Activated CD4-positive, alpha-beta T cell treated with anti-CD3 and anti-CD28 coated beads, Interleukin-2, amount 10 ng/mL, durations not matched to agents 7 days and 5 days (primary cell): Measurements from ENCODE around the gene TMX3. TPM values are rescaled to one million over a fixed set of nuclear protein-coding genes. Genes with fewer than 3 reads are reported as not detected.
A peak's percentile ranks its signal among the peaks of the same experiment; 100 is the strongest.

Source experiments
- CTCF ChIA-PET: fragments of 350-600 bp; sonication (Branson Sonifier 250); formaldehyde crosslinking; loops from one replicate; lab custom pipeline; 2021; ENCODE audit warnings: antibody characterized with exemption; lab: Charles Lee
- POLR2A ChIA-PET: fragments of 350-600 bp; sonication (Branson Sonifier 250); formaldehyde crosslinking; loops from one replicate; lab custom pipeline; 2021; ENCODE audit warnings: antibody characterized with exemption; lab: Charles Lee
- DNase-seq: peaks from one replicate; pipeline ENCODE4 v3.0.0-alpha.2; 2020
- H3K27ac Mint-ChIP-seq: one replicate; pipeline ENCODE4 v1.8.0; 2021; ENCODE audit warnings: mild to moderate bottlenecking, moderate library complexity, mixed read lengths
- H3K27me3 Mint-ChIP-seq: one replicate; pipeline ENCODE4 v1.8.0; 2021; ENCODE audit warnings: mixed read lengths
- H3K36me3 Mint-ChIP-seq: one replicate; pipeline ENCODE4 v1.8.0; 2021; ENCODE audit warnings: low read depth, mixed read lengths
- H3K4me1 Mint-ChIP-seq: one replicate; pipeline ENCODE4 v1.8.0; 2021; ENCODE audit warnings: mixed read lengths
- H3K4me3 Mint-ChIP-seq: one replicate; pipeline ENCODE4 v1.8.0; 2021; ENCODE audit warnings: mild to moderate bottlenecking, moderate library complexity, mixed read lengths
- H3K9me3 Mint-ChIP-seq: one replicate; pipeline ENCODE4 v1.8.0; 2021; ENCODE audit warnings: mixed read lengths
- total RNA-seq, 2 experiments: library from RNA; stranded (reverse); gene quantifications; one replicate each; pipeline ENCODE4 v1.2.3, GENCODE V29; 2021

TMX3 gene, protein sequence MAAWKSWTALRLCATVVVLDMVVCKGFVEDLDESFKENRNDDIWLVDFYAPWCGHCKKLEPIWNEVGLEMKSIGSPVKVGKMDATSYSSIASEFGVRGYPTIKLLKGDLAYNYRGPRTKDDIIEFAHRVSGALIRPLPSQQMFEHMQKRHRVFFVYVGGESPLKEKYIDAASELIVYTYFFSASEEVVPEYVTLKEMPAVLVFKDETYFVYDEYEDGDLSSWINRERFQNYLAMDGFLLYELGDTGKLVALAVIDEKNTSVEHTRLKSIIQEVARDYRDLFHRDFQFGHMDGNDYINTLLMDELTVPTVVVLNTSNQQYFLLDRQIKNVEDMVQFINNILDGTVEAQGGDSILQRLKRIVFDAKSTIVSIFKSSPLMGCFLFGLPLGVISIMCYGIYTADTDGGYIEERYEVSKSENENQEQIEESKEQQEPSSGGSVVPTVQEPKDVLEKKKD
- 10 to 100 TPM; 63.3 to 66.1 TPM for total RNA-seq

DNA sequence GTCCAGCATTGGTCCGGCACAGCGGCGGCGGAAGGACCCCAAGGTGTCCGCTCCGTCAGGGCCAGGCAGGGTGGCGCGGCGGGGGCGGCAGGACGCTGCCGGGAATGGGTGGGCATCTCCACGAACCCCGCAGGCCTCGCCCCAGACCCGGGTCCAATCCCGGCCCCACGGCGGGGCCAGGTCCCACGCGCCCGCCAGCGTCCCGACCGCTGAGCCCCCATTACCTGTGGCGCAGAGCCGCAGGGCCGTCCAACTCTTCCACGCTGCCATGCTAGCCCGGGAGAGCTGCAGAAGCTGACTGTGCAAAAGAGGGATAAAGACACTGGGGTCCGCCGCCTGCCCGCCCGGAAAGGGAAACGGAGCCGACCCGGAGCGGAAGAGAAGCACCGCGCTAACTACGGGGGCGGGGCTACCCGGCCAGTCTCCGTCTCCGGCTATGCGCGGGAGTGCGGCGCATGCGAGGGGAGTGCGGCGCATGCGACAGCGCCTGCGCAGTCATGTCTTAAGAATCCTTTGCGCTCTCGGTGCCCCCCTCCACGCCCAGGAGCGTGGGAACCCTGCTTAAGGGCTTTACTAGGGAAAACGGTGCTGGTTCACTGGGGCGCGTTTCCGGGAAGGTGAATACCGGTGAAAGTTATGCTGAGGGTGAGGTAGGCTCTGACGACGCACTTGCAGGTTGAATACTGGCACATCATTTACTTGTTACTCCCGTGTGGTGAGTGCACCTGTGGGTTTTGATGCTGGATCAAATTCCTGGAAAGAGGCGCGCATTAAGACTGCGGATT lies at the start of gene TMX3:
Gene TMX3, minus strand, starts transcription at position 397 of the 785 bp plus-strand sequence. Its CDS starts 127 bp downstream, at position 270.
- H3K27me3 Mint-ChIP-seq = no peaks in the 10 kb centered on the region
- DNase-seq = peak; percentile 91
- ChIA-PET CTCF (interaction anchor here (0.7 to 0.9 kb wide), 2 partner anchors 21 to 1470 kb away, joined by 3 read pairs; no protein-coding TSS in a partner anchor), POLR2A (no interaction called here)
- H3K4me3 Mint-ChIP-seq = peak within 1 kb of the TSS; percentile 84
- H3K36me3 Mint-ChIP-seq = peaks cover 33% of the 10 kb centered on the region
- H3K9me3 Mint-ChIP-seq = no peaks in the 10 kb centered on the region
- peak within 1 kb of the TSS; percentile 93 for H3K27ac Mint-ChIP-seq
- H3K4me1 Mint-ChIP-seq = peaks cover 43% of the 10 kb centered on the region

DNA sequence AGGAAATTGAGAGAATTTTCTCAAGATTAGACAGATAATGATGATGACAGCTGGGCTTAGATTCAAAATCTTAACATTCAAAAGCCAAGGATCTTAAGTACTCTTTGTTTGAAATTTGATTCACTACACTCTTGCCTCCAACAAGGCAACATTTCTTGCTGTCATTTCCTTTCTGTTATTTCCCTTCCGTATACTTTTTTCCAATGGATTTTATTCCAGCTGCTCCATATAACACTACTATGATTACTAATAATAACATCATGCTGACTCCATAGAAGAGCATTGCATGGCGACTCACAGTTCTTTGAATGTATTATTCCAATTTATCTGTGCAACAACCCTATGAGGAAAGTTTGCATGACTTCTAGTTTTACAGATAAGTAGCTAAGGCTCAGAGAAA lies 49.1 kb upstream of the TMX3 start:
- no peaks in the 10 kb centered on the region for H3K27me3 Mint-ChIP-seq
- no peak for DNase-seq
- H3K4me3 Mint-ChIP-seq = no peak overlapping the region
- H3K27ac Mint-ChIP-seq = no peak overlapping the region
- no peaks in the 10 kb centered on the region for H3K9me3 Mint-ChIP-seq
- CTCF ChIA-PET = no interaction called here
- POLR2A ChIA-PET = no interaction called here
- no peaks in the 10 kb centered on the region for H3K36me3 Mint-ChIP-seq
- no peaks in the 10 kb centered on the region for H3K4me1 Mint-ChIP-seq

DNA sequence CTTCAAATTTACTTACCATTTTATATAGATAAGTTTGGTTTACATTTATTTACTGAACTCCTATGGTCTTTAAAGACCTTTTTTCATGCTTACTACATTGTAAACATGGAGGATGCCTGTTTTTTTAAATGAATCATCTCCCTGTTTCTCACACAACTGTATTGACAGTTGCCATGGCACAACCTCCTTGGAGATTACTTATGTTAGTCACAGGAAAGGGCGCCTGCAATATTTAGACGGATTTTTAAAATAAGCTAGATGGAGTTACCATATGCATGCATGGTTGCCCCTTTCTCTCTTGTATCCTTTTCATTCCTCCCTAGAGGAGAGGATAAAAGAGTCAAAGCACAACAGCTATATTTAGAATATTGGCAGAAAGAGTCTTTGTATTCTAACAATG lies 48.2 kb upstream of the TMX3 start:
- Mint-ChIP-seq H3K36me3 (no peaks in the 10 kb centered on the region), H3K27me3 (no peaks in the 10 kb centered on the region), H3K27ac (no peak overlapping the region), H3K4me1 (no peaks in the 10 kb centered on the region), H3K4me3 (no peak overlapping the region), H3K9me3 (no peaks in the 10 kb centered on the region)
- no peak for DNase-seq
- POLR2A ChIA-PET = no interaction called here
- CTCF ChIA-PET = no interaction called here

DNA sequence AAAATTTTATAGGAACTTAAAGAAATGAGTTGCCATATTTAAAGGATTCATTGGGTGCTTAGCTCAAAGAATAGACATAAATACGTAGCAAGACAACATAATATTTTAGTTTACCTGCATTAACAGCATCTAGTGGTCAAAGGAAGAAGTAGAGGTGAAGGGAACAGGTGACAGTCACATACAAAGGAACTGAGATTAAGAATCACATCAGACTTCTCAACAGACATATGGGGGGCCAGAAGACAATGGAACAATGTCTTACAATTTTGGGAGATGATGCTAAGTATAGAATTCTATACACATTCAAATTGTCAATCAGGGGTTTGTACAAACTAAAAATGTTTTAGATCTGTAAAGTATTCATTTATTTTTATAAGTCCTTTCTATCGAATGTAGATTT lies 44.4 kb upstream of the TMX3 start:
- Mint-ChIP-seq H3K4me3 (no peak overlapping the region), H3K4me1 (no peaks in the 10 kb centered on the region), H3K9me3 (no peaks in the 10 kb centered on the region), H3K27ac (no peak overlapping the region), H3K27me3 (no peaks in the 10 kb centered on the region), H3K36me3 (no peaks in the 10 kb centered on the region)
- no peak for DNase-seq
- ChIA-PET CTCF (no interaction called here), POLR2A (no interaction called here)

DNA sequence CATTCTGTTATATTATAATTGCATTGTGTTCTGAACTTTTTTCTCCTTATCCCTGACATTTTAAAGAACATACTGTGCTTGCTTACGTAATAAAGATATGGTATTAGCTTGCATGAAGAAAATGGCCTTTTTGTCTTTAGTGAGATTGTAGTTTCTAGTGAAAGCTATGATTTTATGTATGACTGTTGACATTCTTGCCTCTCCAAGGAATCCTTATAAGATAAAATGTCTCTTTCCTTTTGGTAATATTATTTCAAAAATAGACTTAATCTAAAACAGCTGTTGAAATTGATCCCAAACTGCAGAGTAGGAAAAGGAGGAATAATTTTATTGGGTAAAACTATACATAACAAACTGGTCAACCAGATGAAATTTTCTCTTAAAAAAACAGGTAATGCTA lies 42.2 kb upstream of the TMX3 start:
- no peaks in the 10 kb centered on the region for H3K9me3 Mint-ChIP-seq
- POLR2A ChIA-PET = no interaction called here
- no peak overlapping the region for H3K4me3 Mint-ChIP-seq
- no peaks in the 10 kb centered on the region for H3K36me3 Mint-ChIP-seq
- CTCF ChIA-PET = no interaction called here
- H3K4me1 Mint-ChIP-seq = no peaks in the 10 kb centered on the region
- H3K27ac Mint-ChIP-seq = no peak overlapping the region
- DNase-seq = no peak
- no peaks in the 10 kb centered on the region for H3K27me3 Mint-ChIP-seq

DNA sequence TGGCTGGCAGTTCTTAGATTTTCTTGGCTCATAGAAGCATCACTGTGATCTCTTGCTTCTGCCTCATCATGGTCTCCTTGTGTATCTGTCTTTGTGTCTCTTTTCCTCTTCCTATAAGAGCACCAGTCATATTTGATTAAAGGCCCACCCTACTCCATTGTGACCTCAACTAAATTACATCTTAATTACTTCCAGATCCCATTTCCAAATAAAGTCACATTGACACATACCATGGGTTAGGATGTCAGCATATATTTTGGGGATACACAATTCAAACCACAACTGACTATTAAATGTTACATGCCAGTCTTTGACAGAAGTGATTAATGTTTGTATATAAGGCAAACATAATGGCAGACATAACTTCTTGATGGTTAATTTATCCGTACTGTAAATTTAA lies 27.3 kb upstream of the TMX3 start:
- H3K4me1 Mint-ChIP-seq = no peaks in the 10 kb centered on the region
- ChIA-PET POLR2A (no interaction called here), CTCF (no interaction called here)
- no peaks in the 10 kb centered on the region for H3K36me3 Mint-ChIP-seq
- H3K9me3 Mint-ChIP-seq = no peaks in the 10 kb centered on the region
- no peak for DNase-seq
- no peak overlapping the region for H3K4me3 Mint-ChIP-seq
- no peak overlapping the region for H3K27ac Mint-ChIP-seq
- no peaks in the 10 kb centered on the region for H3K27me3 Mint-ChIP-seq

DNA sequence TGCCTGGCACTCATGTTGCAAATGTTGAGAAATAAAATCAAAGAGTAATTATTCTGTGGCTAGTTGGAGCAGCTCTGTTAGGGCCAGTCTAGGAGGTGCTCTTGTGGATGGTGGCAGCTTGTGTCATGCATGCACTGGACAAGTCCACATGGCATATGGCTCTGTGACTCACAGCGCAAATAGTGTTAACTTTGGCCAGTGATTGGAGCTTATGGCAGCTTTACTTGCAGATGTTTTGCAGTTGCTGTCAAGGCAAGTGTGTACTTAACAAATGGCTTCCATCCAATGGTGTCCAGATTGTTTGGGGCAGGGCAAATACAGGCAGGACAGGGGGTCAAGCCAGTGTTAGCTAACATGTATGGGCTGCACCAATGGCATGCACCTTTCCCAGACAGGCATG lies 26.1 kb upstream of the TMX3 start:
- POLR2A ChIA-PET = no interaction called here

DNA sequence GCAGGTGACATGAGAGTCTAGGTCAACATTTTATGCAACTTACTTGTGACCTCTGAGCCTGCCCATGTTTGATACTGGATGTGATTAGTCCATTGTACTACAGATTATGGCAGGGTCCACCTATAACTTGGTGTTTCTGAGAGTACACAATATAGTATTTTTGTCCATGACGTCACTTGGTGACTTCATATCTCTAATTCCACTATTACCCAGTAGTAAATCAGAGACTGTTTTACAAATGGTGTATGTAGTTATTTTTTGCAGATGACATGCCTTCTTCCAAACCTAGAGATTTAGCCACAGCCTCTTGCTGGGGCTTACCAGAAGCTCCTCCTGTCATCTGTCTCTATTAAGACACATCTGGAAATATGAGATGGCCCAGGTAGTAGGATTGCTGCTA lies 24.6 kb upstream of the TMX3 start:
- Mint-ChIP-seq H3K27ac (no peak overlapping the region), H3K9me3 (no peaks in the 10 kb centered on the region), H3K4me1 (no peaks in the 10 kb centered on the region), H3K4me3 (no peak overlapping the region), H3K27me3 (no peaks in the 10 kb centered on the region), H3K36me3 (no peaks in the 10 kb centered on the region)
- CTCF ChIA-PET = no interaction called here
- no peak for DNase-seq
- POLR2A ChIA-PET = no interaction called here

More for the DNA sequence above, 26.1 kb upstream of the TMX3 start:
- H3K4me1 Mint-ChIP-seq = no peaks in the 10 kb centered on the region
- H3K27me3 Mint-ChIP-seq = no peaks in the 10 kb centered on the region
- DNase-seq = no peak
- CTCF ChIA-PET = no interaction called here
- no peak overlapping the region for H3K4me3 Mint-ChIP-seq
- no peak overlapping the region for H3K27ac Mint-ChIP-seq
- no peaks in the 10 kb centered on the region for H3K36me3 Mint-ChIP-seq
- no peaks in the 10 kb centered on the region for H3K9me3 Mint-ChIP-seq

DNA sequence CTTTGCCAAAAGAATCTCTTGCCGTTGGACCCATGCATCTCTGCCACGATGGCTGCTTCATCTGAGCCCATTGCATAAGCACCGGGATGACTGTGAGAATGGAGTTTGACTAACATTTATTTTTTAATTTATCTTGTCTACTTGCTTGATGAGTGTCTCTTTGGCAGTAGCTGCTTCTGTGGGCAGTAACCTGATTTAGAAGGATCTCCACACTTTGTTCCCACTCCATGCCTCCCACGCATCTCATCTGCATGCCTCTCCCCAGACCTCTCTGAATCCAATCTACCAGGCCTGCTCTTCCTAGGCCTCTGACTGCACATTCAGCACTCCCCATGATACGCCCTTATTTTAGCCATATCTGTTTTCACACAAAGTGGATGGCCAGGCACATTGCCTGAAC lies 23.7 kb upstream of the TMX3 start:
- Mint-ChIP-seq H3K27ac (no peak overlapping the region), H3K4me3 (no peak overlapping the region), H3K9me3 (no peaks in the 10 kb centered on the region), H3K27me3 (no peaks in the 10 kb centered on the region), H3K4me1 (no peaks in the 10 kb centered on the region), H3K36me3 (no peaks in the 10 kb centered on the region)
- no peak for DNase-seq
- POLR2A ChIA-PET = no interaction called here
- CTCF ChIA-PET = no interaction called here

DNA sequence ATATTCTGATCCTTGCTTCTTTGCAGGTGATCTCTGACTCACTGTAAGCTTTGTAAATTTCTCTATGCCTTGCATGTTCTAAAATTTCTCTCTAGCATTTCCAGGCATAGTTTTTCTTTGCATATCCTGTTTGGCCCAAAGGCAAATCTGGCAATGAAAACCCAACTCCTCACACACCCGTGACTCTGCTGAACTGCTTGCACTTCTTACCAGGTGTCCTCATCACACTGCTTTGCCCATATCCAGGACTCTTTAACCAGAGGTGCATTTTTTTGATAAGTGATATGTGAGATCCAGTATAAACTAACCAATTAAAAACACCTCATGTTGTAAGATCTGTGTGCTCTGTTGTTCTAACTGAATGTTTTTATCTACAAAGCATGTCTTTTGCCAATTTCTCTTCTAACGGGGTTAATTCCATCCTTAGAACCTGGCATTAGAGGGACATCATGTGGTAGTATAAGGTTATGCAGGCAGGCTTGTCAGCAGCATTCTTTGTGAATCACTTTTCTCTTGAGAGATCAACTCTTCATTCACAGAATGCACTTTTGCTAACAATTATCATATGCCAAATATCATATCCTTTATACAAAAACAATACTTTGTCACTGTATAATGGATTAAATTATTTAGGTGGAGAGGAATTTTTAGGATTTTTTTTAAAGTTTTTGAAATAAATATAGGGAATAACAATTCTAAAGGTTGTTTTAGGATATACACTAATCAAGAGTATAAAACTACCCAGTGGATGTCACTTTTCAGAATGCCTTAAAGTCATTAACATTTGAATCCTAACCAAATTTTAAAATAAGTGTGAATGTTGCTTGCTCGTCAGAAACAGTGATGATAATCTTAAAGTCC lies 20.8 kb upstream of the TMX3 start:
- ChIA-PET POLR2A (no interaction called here), CTCF (interaction anchor here (0.6 kb wide), 1 partner anchor 79 kb away, joined by 3 read pairs; no protein-coding TSS in a partner anchor)
- Mint-ChIP-seq H3K36me3 (no peaks in the 10 kb centered on the region), H3K27me3 (no peaks in the 10 kb centered on the region), H3K4me3 (no peak overlapping the region), H3K9me3 (no peaks in the 10 kb centered on the region), H3K27ac (no peak overlapping the region), H3K4me1 (no peaks in the 10 kb centered on the region)
- peak; percentile 30 for DNase-seq

DNA sequence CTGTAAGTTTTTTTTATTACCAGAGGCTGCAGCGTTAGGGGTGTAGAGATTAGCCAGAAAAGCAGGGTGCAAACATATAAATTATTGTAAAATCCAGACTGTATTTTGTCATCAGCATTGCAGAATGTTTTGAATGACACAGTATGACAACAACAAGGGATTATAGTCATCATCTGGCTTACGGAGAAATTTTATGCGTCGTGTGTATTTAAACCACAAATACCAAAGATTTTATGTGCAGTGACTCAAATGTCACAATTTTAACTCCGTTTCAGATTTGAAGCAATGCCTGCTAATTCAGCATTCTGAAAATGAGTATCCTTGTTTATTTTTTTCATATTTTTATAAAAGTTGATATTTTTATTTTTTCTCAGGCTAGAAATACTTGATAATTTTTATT lies 19.4 kb upstream of the TMX3 start:
- Mint-ChIP-seq H3K36me3 (no peaks in the 10 kb centered on the region), H3K27me3 (no peaks in the 10 kb centered on the region), H3K4me3 (no peak overlapping the region), H3K9me3 (no peaks in the 10 kb centered on the region), H3K4me1 (no peaks in the 10 kb centered on the region), H3K27ac (no peak overlapping the region)
- ChIA-PET CTCF (no interaction called here), POLR2A (no interaction called here)
- no peak for DNase-seq

DNA sequence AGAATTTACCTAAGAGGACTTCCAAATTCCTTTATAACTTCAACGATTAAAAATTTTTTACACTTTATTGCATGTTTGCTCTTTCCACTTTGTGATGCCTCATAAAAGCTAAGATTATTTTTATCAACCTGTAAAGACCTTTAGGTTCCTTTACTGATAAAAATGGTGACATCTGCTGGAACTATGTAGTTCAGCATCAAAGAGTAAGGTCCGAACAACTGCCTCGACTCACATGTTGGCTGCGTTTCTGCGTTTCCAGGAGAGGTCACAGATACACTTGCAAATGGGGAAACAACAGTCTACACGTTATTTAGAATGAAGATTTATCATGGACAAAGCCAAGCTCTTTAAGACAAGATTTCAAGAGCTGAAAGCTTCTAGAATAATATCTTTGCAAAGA lies 18.8 kb upstream of the TMX3 start:
- no peak for DNase-seq
- Mint-ChIP-seq H3K4me1 (no peaks in the 10 kb centered on the region), H3K27me3 (no peaks in the 10 kb centered on the region), H3K27ac (no peak overlapping the region), H3K4me3 (no peak overlapping the region), H3K9me3 (no peaks in the 10 kb centered on the region), H3K36me3 (no peaks in the 10 kb centered on the region)
- ChIA-PET POLR2A (no interaction called here), CTCF (no interaction called here)
